Stomach (tissue), 4 donors: Measurements from ENCODE around the gene OR13C3.

Experiments
- POLR2AphosphoS5 ChIP-seq, 3 donors: sonication (generic); formaldehyde crosslinking; IDR thresholded peaks; one replicate each; pipeline ENCODE4 v1.6.1; 2016; ENCODE audit warnings: antibody characterized with exemption in 3 of 3
- TF ChIP-seq, protein P1 (sequence below), 7 experiments: fragments of 450-650 bp in 4 of 7; fragments of 200-600 bp in 3 of 7; sonication (generic) in 3 of 7; IDR thresholded peaks; one replicate each; pipeline ENCODE4 v1.5.1; 2016 to 2019; ENCODE audit warnings: antibody characterized with exemption in 7 of 7, control low read depth in 2 of 7, mild to moderate bottlenecking in 1 of 7

DNA sequence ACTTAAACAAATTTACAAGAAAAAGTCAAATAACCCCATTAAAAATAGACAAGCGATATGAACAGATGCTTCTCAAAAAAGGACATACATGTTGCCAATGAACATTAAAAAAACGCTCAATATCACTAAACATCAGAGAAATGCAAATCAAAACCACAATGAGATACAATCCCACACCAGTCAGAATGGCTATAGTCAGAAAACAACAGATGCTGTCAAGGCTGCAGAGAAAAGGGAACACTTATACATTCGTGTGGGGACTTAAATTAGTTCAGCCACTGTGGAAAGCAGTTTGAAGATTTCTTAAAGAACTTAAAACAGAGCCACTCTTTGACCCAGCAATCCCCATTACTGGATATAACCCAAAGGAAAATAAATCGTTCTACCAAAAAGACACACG is 21.8 kb downstream of the OR13C3 start:
- TF ChIP-seq, protein P1, sequence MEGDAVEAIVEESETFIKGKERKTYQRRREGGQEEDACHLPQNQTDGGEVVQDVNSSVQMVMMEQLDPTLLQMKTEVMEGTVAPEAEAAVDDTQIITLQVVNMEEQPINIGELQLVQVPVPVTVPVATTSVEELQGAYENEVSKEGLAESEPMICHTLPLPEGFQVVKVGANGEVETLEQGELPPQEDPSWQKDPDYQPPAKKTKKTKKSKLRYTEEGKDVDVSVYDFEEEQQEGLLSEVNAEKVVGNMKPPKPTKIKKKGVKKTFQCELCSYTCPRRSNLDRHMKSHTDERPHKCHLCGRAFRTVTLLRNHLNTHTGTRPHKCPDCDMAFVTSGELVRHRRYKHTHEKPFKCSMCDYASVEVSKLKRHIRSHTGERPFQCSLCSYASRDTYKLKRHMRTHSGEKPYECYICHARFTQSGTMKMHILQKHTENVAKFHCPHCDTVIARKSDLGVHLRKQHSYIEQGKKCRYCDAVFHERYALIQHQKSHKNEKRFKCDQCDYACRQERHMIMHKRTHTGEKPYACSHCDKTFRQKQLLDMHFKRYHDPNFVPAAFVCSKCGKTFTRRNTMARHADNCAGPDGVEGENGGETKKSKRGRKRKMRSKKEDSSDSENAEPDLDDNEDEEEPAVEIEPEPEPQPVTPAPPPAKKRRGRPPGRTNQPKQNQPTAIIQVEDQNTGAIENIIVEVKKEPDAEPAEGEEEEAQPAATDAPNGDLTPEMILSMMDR (IDR thresholded peaks at IDR 0.05): no peak
- no peak for TF ChIP-seq POLR2AphosphoS5 (IDR thresholded peaks at IDR 0.05)
